Activated gamma-delta T cell treated with Interleukin-2 at 50 U/mL for 16 hours (primary cell): ENCODE results near the gene PTPRT.

Experiments
- DNase-seq: peaks from one replicate; pipeline ENCODE4 v3.0.0-alpha.2; 2020

The PTPRT gene

GRCh38 chr20:42083280-42083679 lies 1106.4 kb downstream of the PTPRT start:
- no peak for DNase-seq

- no peak for DNase-seq
Measured at GRCh38 chr20:42082611-42083010, 1107.1 kb downstream of the PTPRT start.

DNA sequence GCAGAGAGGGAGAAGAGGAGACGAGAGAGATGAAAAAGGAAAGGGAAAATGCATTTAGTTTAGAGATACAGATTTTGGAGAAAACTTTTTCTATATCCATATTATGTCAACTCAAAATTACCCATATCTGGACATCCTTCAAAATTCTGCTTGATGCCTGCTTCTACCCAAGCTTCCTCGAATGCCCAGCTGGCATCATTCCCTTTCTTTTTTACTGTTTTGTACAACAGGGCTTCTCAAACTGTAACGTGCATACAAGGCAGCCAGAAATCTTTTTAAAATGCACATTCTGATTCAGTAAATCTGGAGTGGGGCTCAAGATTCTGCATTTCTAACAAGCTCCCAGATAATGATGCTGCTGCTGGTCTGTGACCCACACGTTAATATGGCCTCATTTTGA lies 1108.8 kb downstream of the PTPRT start:
- DNase-seq: no peak

DNA sequence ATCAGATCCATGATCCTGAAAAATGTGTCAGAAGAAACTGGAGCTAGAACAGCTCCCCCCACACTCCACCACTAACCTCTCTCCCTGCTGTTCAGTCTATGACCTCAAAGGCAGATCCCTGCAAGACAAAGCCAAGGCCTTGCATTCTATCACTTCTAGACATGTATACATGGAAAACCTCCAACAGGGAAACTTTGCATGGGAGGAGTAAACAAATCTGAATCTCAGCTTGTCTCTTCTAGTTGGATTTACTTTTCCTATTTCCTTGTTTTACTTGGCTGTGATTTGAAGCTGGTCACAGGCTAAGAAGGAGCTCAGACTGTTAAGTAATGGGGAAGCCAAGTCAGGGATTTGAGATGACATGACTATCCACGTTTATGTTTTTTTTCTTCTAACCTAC lies 1114.8 kb downstream of the PTPRT start:
- DNase-seq: no peak

- no peak for DNase-seq
Measured at GRCh38 chr20:42067596-42067995, 1122.1 kb downstream of the PTPRT start.

- DNase-seq: no peak
Measured at GRCh38 chr20:42067174-42067573, 1122.5 kb downstream of the PTPRT start.

- no peak for DNase-seq
Measured at GRCh38 chr20:42063141-42063540, 1126.6 kb downstream of the PTPRT start.

GRCh38 chr20:42053350-42053749 lies 1136.4 kb downstream of the PTPRT start:
- no peak for DNase-seq

DNA sequence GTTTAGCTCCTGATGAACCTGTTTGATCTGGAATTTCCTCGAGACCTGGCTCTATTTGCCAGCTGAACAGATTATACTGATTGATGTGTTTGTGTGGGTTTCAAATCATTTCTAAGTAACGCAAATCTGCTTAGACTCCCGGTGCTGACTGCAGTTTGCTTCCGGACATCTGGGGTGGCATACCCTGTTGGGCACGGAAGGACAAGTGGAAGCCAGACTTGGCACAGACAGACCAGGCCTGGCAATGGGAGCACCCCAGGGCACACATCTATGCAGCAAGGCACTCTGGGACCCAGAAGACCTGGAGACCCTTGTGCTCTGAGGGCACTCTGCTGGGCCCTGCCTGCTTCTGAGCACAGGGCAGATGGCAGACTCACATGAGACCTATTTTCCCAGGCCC lies 1137.8 kb downstream of the PTPRT start:
- DNase-seq: no peak

- no peak for DNase-seq
Measured at GRCh38 chr20:42046371-42047085, 1143.2 kb downstream of the PTPRT start.

GRCh38 chr20:42043921-42044320 lies 1145.8 kb downstream of the PTPRT start:
- DNase-seq: no peak

DNA sequence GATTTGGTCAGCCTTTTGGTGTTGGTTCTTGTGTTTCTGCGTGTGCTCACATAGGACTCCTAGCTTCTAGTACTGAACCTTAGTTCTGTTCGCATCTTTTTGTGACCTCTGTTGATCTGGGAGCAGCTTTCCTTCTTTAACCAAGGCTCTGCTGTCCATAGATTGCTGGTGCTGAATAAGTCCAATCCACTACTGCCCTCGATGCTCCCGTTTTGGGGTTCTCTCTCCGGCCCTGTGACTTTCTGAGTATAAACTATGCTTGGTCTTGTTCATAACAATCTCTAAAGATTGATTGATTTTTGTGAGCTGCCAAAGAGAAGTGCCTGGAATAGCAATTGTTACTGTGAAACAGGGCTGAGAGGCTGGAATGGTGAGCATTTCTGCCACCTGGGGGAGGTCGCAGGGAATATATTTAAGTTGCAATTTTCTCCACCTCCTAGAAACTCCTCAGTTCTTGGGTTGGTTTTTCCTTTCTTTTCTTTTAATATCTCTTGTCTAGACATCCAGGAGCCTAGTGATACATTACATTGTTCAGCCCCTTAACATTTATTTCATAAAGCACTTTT lies 1148.6 kb downstream of the PTPRT start:
- DNase-seq: no peak

GRCh38 chr20:42027746-42028268 lies 1161.9 kb downstream of the PTPRT start:
- DNase-seq: no peak

GRCh38 chr20:42026599-42026998 lies 1163.1 kb downstream of the PTPRT start:
- no peak for DNase-seq

DNA sequence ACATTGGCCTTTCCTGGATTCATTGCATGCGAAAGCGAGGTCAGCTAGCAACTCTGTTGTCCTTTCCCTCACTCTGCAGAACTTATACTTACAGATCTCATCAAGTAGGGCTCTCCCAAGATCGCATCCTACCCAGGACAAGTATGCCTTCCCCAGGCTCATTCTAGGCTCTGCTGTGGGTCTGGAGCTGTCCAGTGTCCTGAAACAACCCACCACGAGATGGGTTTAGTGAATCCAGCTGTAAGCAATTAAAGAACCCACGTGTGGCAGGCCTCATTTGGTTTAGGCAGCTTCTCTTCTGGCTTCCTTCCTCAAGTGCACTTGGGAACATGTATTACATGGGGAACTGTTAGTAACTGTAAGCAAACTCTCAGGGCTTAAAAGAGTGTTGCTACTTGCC lies 1165.1 kb downstream of the PTPRT start:
- DNase-seq: no peak
